HepG2 (cell line): ENCODE data around the gene SEPHS2. TPM values are rescaled to one million over a fixed set of nuclear protein-coding genes. Genes with fewer than 3 reads are reported as not detected.

Experiments
- CREM ChIP-seq, 2 experiments: sonication (generic) in 1 of 2; formaldehyde crosslinking in 1 of 2; IDR thresholded peaks; 2 replicates each; pipeline versions ENCODE4 v1.4.0 to v1.6.1; 2016 to 2020; ENCODE audit warnings: antibody characterized with exemption in 1 of 2, mild to moderate bottlenecking in 1 of 2, missing genetic modification reagents in 1 of 2
- MATR3 ChIP-seq: sonication (generic); formaldehyde crosslinking; IDR thresholded peaks from 2 replicates; pipeline ENCODE4 v1.4.0; 2020; ENCODE audit warnings: missing genetic modification reagents
- NKX3-1 ChIP-seq: sonication (generic); formaldehyde crosslinking; IDR thresholded peaks from 2 replicates; pipeline ENCODE4 v1.5.0; 2020; ENCODE audit warnings: missing genetic modification reagents
- RBM39 ChIP-seq: fragments of 200-400 bp; formaldehyde crosslinking; IDR thresholded peaks from one replicate; pipeline ENCODE4 v1.6.1; 2018; ENCODE audit warnings: antibody characterized with exemption, mild to moderate bottlenecking, low read depth, low read length; ENCODE audit not compliant: poor library complexity, severe bottlenecking
- ZBTB7B ChIP-seq: sonication (generic); formaldehyde crosslinking; IDR thresholded peaks from 2 replicates; pipeline ENCODE4 v1.4.0; 2020; ENCODE audit warnings: missing genetic modification reagents
- ZC3H4 ChIP-seq: sonication (generic); formaldehyde crosslinking; IDR thresholded peaks from 2 replicates; pipeline ENCODE4 v1.4.0; 2020; ENCODE audit warnings: missing genetic modification reagents, borderline replicate concordance
- ZNF331 ChIP-seq: sonication (generic); formaldehyde crosslinking; IDR thresholded peaks from 2 replicates; pipeline ENCODE4 v1.4.0; 2020; ENCODE audit warnings: missing genetic modification reagents
- ZNF432 ChIP-seq: sonication (generic); formaldehyde crosslinking; IDR thresholded peaks from 2 replicates; pipeline ENCODE4 v1.5.0; 2020; ENCODE audit warnings: missing genetic modification reagents, mild to moderate bottlenecking, borderline replicate concordance
- ZNF441 ChIP-seq: sonication (generic); formaldehyde crosslinking; IDR thresholded peaks from 2 replicates; pipeline ENCODE4 v1.7.0; 2021; ENCODE audit warnings: missing genetic modification reagents, borderline replicate concordance
- polyA plus RNA-seq, 8 experiments: library from polyadenylated mRNA; depleted of rRNA in 3 of 8; stranded (reverse) in 7 of 8; unstranded in 1 of 8; fragments of >200 nt; fragmentation: Illumina TruSeq in 4 of 8; extraction: Trizol in 4 of 8; gene quantifications; 2 replicates each; pipeline versions ENCODE4 v1.2.1 to v1.2.3, GENCODE V29; 2011 to 2016; ENCODE audit warnings: low read depth in 4 of 8, missing spikeins in 1 of 8, mixed read lengths in 1 of 8; ENCODE audit not compliant: insufficient read depth in 1 of 8
- total RNA-seq, 5 experiments: library from RNA; depleted of rRNA; stranded (reverse); fragments of >200 nt; fragmentation: Illumina TruSeq; extraction: Trizol; gene quantifications; 2 replicates each; pipeline ENCODE4 v1.2.3, GENCODE V29; 2016; ENCODE audit warnings: low read depth in 1 of 5
- TF ChIP-seq, protein P1 (sequence below): sonication (generic); formaldehyde crosslinking; IDR thresholded peaks from 2 replicates; pipeline ENCODE4 v1.4.0; 2020; ENCODE audit warnings: mild to moderate bottlenecking, missing genetic modification reagents
- TF ChIP-seq, protein P2 (sequence below): sonication (generic); formaldehyde crosslinking; IDR thresholded peaks from 2 replicates; pipeline ENCODE4 v1.4.0; 2020; ENCODE audit warnings: missing genetic modification reagents, mild to moderate bottlenecking, borderline replicate concordance
- TF ChIP-seq, protein P3 (sequence below): IDR thresholded peaks from 2 replicates; pipeline ENCODE4 v1.6.1; 2018; ENCODE audit warnings: missing genetic modification reagents
- TF ChIP-seq, protein P4 (sequence below): sonication (generic); formaldehyde crosslinking; IDR thresholded peaks from 2 replicates; pipeline ENCODE4 v1.8.0; 2022; ENCODE audit warnings: missing genetic modification reagents, mild to moderate bottlenecking, moderate library complexity, borderline replicate concordance

Gene SEPHS2
- total and polyA plus RNA-seq, 2 of the 13 experiments (the other 11 are each of a cell fraction or from before 2014, with no cell fraction given): 20.7 to 127 TPM

DNA sequence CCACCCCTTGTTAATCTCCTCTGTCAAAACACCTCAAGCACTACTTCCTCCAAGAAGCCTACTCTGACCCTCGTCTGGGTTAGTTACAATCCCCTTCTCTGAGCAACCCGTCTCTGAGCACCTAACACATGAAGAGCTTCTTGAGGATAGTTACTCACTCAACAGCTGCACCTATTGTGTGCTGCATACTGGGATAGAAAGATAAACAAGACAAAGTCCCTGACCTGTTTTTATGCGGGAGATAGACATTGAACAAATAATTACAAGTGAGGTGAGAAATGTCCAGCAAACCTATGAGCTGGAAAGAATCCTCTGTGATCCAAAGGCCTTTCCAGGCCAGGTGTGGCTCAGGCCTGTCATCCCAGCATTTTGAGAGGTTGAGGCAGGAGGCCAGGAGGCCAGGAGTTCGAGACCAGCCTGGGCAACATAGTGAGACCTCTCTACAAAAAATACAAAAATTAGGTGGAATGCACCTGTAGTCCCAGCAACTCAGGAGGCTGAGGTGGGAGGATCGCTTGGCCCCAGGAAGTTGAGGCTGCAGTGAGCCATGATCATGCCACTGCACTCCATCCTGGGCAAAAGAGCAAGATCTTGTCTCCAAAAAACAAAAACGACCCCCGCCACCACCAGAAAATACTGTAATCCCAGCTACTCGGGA is 43.8 kb downstream of the SEPHS2 start (continued):
- TF ChIP-seq, protein P1, sequence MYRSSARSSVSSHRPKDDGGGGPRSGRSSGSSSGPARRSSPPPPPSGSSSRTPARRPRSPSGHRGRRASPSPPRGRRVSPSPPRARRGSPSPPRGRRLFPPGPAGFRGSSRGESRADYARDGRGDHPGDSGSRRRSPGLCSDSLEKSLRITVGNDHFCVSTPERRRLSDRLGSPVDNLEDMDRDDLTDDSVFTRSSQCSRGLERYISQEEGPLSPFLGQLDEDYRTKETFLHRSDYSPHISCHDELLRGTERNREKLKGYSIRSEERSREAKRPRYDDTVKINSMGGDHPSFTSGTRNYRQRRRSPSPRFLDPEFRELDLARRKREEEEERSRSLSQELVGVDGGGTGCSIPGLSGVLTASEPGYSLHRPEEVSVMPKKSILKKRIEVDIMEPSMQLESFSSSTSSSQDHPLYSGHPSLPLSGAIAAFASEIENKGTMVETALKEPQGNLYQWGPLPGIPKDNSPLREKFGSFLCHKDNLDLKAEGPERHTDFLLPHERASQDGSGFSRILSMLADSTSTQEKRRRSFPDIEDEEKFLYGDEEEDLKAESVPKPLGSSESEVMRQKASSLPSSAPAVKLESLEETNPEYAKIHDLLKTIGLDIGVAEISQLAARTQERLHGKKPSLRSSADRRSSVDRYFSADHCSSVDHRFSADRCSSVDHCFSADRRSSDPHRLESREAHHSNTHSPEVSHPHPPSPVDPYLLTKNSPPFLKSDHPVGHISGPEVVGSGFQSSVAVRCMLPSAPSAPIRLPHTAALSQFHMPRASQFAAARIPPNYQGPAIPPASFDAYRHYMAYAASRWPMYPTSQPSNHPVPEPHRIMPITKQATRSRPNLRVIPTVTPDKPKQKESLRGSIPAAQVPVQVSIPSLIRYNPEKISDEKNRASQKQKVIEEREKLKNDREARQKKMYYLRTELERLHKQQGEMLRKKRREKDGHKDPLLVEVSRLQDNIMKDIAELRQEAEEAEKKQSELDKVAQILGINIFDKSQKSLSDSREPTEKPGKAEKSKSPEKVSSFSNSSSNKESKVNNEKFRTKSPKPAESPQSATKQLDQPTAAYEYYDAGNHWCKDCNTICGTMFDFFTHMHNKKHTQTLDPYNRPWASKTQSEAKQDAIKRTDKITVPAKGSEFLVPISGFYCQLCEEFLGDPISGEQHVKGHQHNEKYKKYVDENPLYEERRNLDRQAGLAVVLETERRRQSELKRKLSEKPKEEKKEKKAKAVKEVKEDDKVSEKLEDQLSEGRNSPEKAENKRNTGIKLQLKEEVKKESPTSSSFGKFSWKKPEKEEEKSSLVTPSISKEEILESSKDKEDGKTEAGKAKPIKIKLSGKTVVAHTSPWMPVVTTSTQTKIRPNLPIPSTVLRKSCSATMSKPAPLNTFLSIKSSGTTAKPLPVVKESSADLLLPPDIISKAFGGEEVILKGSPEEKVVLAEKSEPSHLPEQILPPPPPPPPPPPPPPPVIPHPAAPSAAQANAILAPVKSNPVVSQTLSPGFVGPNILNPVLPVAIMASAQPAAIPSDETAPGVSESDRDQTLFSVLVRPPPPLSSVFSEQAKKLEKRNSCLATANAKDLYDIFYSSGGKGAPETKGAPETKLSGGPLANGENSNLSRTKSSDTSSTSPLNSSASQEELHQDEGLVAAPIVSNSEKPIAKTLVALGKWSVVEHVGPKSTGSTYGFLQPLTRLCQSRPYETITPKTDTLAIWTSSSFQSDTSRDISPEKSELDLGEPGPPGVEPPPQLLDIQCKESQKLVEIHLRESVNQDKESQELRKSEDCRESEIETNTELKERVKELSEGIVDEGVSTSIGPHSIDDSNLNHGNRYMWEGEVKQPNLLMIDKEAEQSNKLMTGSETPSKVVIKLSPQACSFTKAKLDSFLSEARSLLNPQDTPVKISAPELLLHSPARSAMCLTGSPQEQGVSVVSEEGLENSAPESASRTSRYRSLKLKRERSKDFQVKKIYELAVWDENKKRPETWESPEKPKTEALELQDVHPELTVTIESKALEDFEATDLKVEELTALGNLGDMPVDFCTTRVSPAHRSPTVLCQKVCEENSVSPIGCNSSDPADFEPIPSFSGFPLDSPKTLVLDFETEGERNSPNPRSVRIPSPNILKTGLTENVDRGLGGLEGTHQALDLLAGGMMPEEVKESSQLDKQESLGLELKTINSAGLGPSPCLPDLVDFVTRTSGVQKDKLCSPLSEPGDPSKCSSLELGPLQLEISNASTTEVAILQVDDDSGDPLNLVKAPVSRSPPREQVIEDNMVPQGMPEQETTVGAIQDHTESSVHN (CRISPR knock-in tag): no peak
- TF ChIP-seq CREM (IDR thresholded peaks at IDR 0.05) (peak; percentile 53; the same call in 1 of the 2 replicates), CREM (CRISPR knock-in tag; IDR thresholded peaks at IDR 0.05) (no peak), MATR3 (CRISPR knock-in tag) (no peak), ZC3H4 (0 out of 2 replicates have a peak, but pooled peaks have one; percentile 55), RBM39 (no peak), NKX3-1 (no peak), ZNF441 (CRISPR knock-in tag) (peak; percentile 78), ZNF432 (CRISPR knock-in tag) (no peak), ZNF331 (CRISPR knock-in tag) (peak; percentile 76), ZBTB7B (0 out of 2 replicates have a peak, but pooled peaks have one; percentile 36)
- TF ChIP-seq, protein P2, sequence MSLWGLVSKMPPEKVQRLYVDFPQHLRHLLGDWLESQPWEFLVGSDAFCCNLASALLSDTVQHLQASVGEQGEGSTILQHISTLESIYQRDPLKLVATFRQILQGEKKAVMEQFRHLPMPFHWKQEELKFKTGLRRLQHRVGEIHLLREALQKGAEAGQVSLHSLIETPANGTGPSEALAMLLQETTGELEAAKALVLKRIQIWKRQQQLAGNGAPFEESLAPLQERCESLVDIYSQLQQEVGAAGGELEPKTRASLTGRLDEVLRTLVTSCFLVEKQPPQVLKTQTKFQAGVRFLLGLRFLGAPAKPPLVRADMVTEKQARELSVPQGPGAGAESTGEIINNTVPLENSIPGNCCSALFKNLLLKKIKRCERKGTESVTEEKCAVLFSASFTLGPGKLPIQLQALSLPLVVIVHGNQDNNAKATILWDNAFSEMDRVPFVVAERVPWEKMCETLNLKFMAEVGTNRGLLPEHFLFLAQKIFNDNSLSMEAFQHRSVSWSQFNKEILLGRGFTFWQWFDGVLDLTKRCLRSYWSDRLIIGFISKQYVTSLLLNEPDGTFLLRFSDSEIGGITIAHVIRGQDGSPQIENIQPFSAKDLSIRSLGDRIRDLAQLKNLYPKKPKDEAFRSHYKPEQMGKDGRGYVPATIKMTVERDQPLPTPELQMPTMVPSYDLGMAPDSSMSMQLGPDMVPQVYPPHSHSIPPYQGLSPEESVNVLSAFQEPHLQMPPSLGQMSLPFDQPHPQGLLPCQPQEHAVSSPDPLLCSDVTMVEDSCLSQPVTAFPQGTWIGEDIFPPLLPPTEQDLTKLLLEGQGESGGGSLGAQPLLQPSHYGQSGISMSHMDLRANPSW (CRISPR knock-in tag): 0 out of 2 replicates have a peak, but pooled peaks have one; percentile 44
- TF ChIP-seq, protein P3, sequence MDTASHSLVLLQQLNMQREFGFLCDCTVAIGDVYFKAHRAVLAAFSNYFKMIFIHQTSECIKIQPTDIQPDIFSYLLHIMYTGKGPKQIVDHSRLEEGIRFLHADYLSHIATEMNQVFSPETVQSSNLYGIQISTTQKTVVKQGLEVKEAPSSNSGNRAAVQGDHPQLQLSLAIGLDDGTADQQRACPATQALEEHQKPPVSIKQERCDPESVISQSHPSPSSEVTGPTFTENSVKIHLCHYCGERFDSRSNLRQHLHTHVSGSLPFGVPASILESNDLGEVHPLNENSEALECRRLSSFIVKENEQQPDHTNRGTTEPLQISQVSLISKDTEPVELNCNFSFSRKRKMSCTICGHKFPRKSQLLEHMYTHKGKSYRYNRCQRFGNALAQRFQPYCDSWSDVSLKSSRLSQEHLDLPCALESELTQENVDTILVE (CRISPR knock-in tag): peak; percentile 75; the same call in 1 of the 2 replicates
- TF ChIP-seq, protein P4, sequence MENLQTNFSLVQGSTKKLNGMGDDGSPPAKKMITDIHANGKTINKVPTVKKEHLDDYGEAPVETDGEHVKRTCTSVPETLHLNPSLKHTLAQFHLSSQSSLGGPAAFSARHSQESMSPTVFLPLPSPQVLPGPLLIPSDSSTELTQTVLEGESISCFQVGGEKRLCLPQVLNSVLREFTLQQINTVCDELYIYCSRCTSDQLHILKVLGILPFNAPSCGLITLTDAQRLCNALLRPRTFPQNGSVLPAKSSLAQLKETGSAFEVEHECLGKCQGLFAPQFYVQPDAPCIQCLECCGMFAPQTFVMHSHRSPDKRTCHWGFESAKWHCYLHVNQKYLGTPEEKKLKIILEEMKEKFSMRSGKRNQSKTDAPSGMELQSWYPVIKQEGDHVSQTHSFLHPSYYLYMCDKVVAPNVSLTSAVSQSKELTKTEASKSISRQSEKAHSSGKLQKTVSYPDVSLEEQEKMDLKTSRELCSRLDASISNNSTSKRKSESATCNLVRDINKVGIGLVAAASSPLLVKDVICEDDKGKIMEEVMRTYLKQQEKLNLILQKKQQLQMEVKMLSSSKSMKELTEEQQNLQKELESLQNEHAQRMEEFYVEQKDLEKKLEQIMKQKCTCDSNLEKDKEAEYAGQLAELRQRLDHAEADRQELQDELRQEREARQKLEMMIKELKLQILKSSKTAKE (CRISPR knock-in tag): peak; percentile 78; the same call in 1 of the 2 replicates
